ENCODE measurements around the gene SDK1. TPM values are rescaled to one million over a fixed set of nuclear protein-coding genes. Genes with fewer than 3 reads are reported as not detected.
A peak's percentile ranks its signal among the peaks of the same experiment; 100 is the strongest.

The SDK1 gene
- total RNA-seq, 1 donor from 2014 or later: 5.4 TPM

DNA sequence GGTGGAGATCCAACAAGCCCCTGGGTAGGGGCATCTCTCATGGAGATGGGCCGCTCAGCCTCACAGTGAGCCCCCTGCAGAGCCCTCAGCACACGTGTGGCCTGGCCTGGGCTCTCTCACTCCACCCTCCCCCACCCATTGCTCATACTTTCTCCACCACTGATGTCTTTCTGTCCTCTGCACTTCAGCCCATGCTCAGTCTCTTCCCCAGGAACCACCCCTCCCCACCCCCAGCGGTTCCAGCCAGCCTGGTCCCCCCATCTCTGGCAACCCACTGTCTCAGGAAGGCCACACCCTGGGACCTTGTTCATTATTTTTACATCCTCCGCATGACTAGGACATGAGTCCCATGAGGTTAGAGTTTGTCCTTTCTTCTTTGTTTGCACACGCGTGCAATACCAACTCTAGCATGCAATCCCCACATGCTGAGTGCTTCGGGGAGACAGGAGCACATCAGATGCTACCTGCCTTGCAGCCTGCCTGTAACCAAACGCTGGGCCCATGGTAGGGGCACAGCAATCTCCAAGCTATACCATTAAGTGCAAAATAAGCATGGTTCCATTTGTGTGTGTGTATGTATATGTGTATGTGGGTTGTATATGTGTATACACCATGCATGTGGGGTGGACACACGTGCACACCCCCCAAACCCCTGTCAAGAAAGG lies 972.6 kb downstream of the SDK1 start:
- H3K4me3 Mint-ChIP-seq (ENCODE audit: unreplicated experiment): no peak overlapping the region
- DNase-seq (ENCODE audit: extremely low spot score, unreplicated experiment): peak; percentile 64

DNA sequence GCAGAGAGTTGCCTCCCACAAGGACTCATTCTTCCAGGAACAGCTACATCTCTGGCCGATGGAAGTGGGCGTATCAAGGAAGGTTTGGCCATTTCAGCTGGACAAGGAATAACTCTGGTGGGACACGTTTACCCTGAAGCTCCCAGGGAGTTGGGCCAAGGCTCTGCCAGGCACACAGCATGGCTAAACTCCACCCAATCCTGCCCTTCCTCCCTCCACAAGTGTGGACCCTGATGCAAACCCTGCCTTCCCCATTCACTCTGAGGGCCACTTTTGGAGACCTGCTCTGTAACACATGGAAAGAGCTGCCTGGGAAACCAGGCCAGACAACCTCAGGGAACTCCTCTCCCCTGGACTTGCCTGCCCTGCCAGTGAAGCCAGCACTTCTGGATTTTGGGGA lies 973.2 kb downstream of the SDK1 start:
- peaks cover 7% of the 10 kb centered on the region for H3K9me3 Mint-ChIP-seq (ENCODE audit: unreplicated experiment)
- H3K4me3 Mint-ChIP-seq (ENCODE audit: unreplicated experiment): no peak overlapping the region
- H3K27me3 Mint-ChIP-seq (ENCODE audit: unreplicated experiment): no peaks in the 10 kb centered on the region
- H3K36me3 Mint-ChIP-seq (ENCODE audit: unreplicated experiment): no peaks in the 10 kb centered on the region
- no peak overlapping the region for H3K27ac Mint-ChIP-seq (ENCODE audit: unreplicated experiment)
- peak; percentile 23 for DNase-seq (ENCODE audit: extremely low spot score, unreplicated experiment)
- H3K4me1 Mint-ChIP-seq (ENCODE audit: unreplicated experiment): no peaks in the 10 kb centered on the region
- TF ChIP-seq, protein P1, sequence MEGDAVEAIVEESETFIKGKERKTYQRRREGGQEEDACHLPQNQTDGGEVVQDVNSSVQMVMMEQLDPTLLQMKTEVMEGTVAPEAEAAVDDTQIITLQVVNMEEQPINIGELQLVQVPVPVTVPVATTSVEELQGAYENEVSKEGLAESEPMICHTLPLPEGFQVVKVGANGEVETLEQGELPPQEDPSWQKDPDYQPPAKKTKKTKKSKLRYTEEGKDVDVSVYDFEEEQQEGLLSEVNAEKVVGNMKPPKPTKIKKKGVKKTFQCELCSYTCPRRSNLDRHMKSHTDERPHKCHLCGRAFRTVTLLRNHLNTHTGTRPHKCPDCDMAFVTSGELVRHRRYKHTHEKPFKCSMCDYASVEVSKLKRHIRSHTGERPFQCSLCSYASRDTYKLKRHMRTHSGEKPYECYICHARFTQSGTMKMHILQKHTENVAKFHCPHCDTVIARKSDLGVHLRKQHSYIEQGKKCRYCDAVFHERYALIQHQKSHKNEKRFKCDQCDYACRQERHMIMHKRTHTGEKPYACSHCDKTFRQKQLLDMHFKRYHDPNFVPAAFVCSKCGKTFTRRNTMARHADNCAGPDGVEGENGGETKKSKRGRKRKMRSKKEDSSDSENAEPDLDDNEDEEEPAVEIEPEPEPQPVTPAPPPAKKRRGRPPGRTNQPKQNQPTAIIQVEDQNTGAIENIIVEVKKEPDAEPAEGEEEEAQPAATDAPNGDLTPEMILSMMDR (IDR thresholded peaks at IDR 0.05): no peak

More for the DNA sequence above, 972.6 kb downstream of the SDK1 start:
- H3K36me3 Mint-ChIP-seq (ENCODE audit: unreplicated experiment): no peaks in the 10 kb centered on the region
- TF ChIP-seq, protein P1 (IDR thresholded peaks at IDR 0.05): no peak
- H3K27ac Mint-ChIP-seq (ENCODE audit: unreplicated experiment): no peak overlapping the region
- H3K9me3 Mint-ChIP-seq (ENCODE audit: unreplicated experiment): peaks cover 7% of the 10 kb centered on the region
- no peaks in the 10 kb centered on the region for H3K27me3 Mint-ChIP-seq (ENCODE audit: unreplicated experiment)
- no peaks in the 10 kb centered on the region for H3K4me1 Mint-ChIP-seq (ENCODE audit: unreplicated experiment)

DNA sequence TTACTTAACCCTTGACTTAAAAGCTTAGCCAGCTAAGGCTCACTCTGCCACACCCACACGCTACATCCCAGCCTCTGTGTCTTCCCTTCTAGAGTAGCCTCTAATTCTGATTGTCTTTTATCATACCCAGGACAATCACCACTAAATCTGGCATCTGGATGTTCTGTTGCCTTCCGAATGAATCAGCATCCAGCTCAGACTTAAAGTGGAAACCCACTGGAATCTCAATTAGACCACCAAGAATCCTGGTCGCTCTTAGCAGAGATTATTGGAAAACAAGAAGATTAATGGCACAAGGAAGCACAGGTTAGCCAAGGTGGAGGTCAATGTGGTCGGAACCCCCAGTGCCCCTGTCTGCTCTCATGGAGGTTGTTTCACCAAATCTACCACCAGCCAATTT lies 976.9 kb downstream of the SDK1 start:
- peaks cover 7% of the 10 kb centered on the region for H3K9me3 Mint-ChIP-seq (ENCODE audit: unreplicated experiment)
- H3K27ac Mint-ChIP-seq (ENCODE audit: unreplicated experiment): no peak overlapping the region
- TF ChIP-seq, protein P1 (IDR thresholded peaks at IDR 0.05): no peak
- no peaks in the 10 kb centered on the region for H3K36me3 Mint-ChIP-seq (ENCODE audit: unreplicated experiment)
- H3K4me3 Mint-ChIP-seq (ENCODE audit: unreplicated experiment): no peak overlapping the region
- peak; percentile 19 for DNase-seq (ENCODE audit: extremely low spot score, unreplicated experiment)
- H3K27me3 Mint-ChIP-seq (ENCODE audit: unreplicated experiment): no peaks in the 10 kb centered on the region
- H3K4me1 Mint-ChIP-seq (ENCODE audit: unreplicated experiment): peaks cover 1% of the 10 kb centered on the region

DNA sequence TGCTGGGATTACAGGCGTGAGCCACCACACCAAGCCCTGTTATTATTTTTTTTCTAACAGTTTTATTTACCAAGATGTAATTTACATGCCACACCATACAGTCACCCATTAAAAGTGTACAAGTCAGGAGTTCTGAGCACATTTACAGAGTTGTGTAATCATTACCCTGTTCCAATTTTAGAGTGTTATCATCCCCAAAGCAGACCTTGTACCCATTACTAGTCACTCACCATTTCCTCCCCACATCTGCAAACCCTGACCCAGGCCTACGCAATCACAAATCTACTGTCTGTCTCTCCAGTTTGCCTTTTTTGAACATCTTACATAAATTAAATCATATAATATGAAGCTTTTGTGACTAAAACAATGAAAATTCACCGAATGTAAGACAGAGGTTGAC lies 978.2 kb downstream of the SDK1 start:
- Mint-ChIP-seq H3K27ac (ENCODE audit: unreplicated experiment) (no peak overlapping the region), H3K27me3 (ENCODE audit: unreplicated experiment) (no peaks in the 10 kb centered on the region), H3K4me3 (ENCODE audit: unreplicated experiment) (no peak overlapping the region), H3K9me3 (ENCODE audit: unreplicated experiment) (peaks cover 6% of the 10 kb centered on the region), H3K36me3 (ENCODE audit: unreplicated experiment) (no peaks in the 10 kb centered on the region), H3K4me1 (ENCODE audit: unreplicated experiment) (peaks cover 1% of the 10 kb centered on the region)
- TF ChIP-seq, protein P1 (IDR thresholded peaks at IDR 0.05): no peak
- no peak for DNase-seq (ENCODE audit: extremely low spot score, unreplicated experiment)

DNA sequence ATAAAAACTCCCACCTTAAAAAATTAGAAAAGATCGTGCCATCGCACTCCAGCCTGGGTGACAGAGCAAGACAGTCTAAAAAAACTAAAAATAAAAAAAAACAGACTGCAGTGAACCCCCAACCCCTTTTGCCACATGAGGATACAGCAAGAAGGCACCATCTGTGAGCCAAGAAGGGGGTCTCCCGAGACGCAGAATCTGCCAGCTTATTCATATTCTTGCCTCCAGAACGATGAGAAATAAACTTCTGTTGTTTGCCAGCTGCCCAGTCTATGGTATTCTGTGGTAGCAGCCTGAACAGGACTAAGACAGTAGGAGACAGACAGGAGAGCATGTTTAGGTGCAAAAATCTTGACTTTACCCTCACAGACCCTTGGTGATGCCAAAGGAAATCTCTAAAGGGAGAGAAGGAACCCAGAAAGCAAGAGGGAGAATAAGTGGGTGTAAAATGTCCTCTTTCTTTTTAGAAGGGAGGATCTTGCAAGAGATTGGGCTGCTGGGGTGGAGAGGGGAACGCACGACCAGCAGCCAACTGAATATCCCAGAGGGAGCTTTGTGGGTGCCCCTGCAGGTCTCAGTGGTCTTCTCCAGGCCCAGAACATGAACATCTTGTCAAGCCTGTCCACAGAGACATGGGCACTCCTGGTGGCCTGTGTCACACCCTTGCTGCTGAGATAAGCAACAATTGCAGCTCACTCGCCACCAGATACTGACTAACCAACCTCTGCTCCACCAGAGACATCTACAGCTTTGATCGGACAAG lies 980.4 kb downstream of the SDK1 start:
- DNase-seq (ENCODE audit: extremely low spot score, unreplicated experiment): no peak
- no peaks in the 10 kb centered on the region for H3K9me3 Mint-ChIP-seq (ENCODE audit: unreplicated experiment)

More for the DNA sequence above, 980.4 kb downstream of the SDK1 start:
- TF ChIP-seq, protein P1 (IDR thresholded peaks at IDR 0.05): no peak
- Mint-ChIP-seq H3K4me1 (ENCODE audit: unreplicated experiment) (peaks cover 1% of the 10 kb centered on the region), H3K4me3 (ENCODE audit: unreplicated experiment) (no peak overlapping the region), H3K27me3 (ENCODE audit: unreplicated experiment) (no peaks in the 10 kb centered on the region), H3K27ac (ENCODE audit: unreplicated experiment) (no peak overlapping the region), H3K36me3 (ENCODE audit: unreplicated experiment) (no peaks in the 10 kb centered on the region)

Data from osteocyte (in vitro differentiated cells).